Upper lobe of left lung (tissue), 4 donors: ENCODE data around the gene TBC1D1.

Experiments used
- EP300 ChIP-seq, 4 donors: sonication (generic); formaldehyde crosslinking; IDR thresholded peaks; one replicate each; pipeline ENCODE4 v1.5.1; 2017; ENCODE audit warnings: antibody characterized with exemption in 4 of 4, control low read depth in 2 of 4
- POLR2A ChIP-seq, 4 donors: fragments of 450-650 bp; IDR thresholded peaks; one replicate each; pipeline ENCODE4 v1.5.1; 2016 to 2017; ENCODE audit warnings: antibody characterized with exemption in 4 of 4, mild to moderate bottlenecking in 2 of 4
- POLR2AphosphoS5 ChIP-seq, 2 donors: sonication (generic); formaldehyde crosslinking; IDR thresholded peaks; one replicate each; pipeline ENCODE4 v1.5.1; 2017; ENCODE audit warnings: antibody characterized with exemption in 2 of 2
- TF ChIP-seq, protein P1 (sequence below), 6 experiments: fragments of 450-650 bp in 4 of 6; fragments of 200-600 bp in 2 of 6; sonication (generic) in 2 of 6; IDR thresholded peaks; one replicate each; pipeline ENCODE4 v1.5.1; 2016 to 2019; ENCODE audit warnings: antibody characterized with exemption in 6 of 6

DNA sequence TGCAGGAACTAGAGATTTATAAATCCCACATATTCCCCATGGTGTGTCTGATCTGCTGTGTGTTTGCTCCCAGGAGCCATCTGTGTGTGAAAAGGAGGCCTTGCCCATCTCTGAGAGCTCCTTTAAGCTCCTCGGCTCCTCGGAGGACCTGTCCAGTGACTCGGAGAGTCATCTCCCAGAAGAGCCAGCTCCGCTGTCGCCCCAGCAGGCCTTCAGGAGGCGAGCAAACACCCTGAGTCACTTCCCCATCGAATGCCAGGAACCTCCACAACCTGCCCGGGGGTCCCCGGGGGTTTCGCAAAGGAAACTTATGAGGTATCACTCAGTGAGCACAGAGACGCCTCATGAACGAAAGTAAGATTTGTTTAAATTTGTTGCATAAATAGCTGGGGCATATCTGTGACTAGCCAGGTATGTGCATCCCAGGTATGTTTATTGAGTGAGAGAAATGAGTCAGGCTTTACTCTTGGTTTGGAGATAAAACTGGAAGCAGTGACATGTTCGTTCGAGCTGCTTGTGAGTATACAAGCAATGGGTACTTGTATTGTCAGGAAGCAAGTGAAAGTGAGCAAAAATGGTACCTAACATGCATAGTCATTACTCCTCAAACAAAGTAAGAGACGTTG is 158.8 kb downstream of the TBC1D1 start:
- TF ChIP-seq POLR2AphosphoS5 (IDR thresholded peaks at IDR 0.05) (no peak), EP300 (IDR thresholded peaks at IDR 0.05) (no peak), POLR2A (IDR thresholded peaks at IDR 0.05) (no peak)
- TF ChIP-seq, protein P1, sequence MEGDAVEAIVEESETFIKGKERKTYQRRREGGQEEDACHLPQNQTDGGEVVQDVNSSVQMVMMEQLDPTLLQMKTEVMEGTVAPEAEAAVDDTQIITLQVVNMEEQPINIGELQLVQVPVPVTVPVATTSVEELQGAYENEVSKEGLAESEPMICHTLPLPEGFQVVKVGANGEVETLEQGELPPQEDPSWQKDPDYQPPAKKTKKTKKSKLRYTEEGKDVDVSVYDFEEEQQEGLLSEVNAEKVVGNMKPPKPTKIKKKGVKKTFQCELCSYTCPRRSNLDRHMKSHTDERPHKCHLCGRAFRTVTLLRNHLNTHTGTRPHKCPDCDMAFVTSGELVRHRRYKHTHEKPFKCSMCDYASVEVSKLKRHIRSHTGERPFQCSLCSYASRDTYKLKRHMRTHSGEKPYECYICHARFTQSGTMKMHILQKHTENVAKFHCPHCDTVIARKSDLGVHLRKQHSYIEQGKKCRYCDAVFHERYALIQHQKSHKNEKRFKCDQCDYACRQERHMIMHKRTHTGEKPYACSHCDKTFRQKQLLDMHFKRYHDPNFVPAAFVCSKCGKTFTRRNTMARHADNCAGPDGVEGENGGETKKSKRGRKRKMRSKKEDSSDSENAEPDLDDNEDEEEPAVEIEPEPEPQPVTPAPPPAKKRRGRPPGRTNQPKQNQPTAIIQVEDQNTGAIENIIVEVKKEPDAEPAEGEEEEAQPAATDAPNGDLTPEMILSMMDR (IDR thresholded peaks at IDR 0.05): no peak
